Natural killer cell (primary cell): ENCODE measurements around the gene NANOS3. TPM values are rescaled to one million over a fixed set of nuclear protein-coding genes. Genes with fewer than 3 reads are reported as not detected.

Experiments used
- ATAC-seq, 3 donors: fragments of 150-1000 bp in 2 of 3; fragments of 200-7000 bp in 1 of 3; cut with Tn5 transposase; 1 replicate in 1 of 3; 2 replicates in 2 of 3; pipeline ENCODE4 v1.10.0; 2021; ENCODE audit warnings: mild to moderate bottlenecking in 2 of 3, moderate library complexity in 2 of 3
- DNase-seq, 2 donors: peaks; one replicate each; pipeline versions ENCODE4 v3.0.0 to v3.0.0-alpha.2; 2013 to 2021; ENCODE audit warnings: mixed read lengths in 1 of 2
- H3K27ac ChIP-seq: one replicate; pipeline ENCODE4 v1.5.1; 2013; ENCODE audit warnings: mild to moderate bottlenecking, low read length
- H3K27me3 ChIP-seq: one replicate; pipeline ENCODE4 v1.6.1; 2013; ENCODE audit warnings: low read length; ENCODE audit not compliant: control insufficient read depth, insufficient read depth
- H3K36me3 ChIP-seq: one replicate; pipeline ENCODE4 v1.6.1; 2013; ENCODE audit warnings: low read length; ENCODE audit not compliant: control insufficient read depth, insufficient read depth
- H3K4me1 ChIP-seq: one replicate; pipeline ENCODE4 v1.6.1; 2013; ENCODE audit warnings: low read length; ENCODE audit not compliant: control insufficient read depth, insufficient read depth
- H3K4me3 ChIP-seq: one replicate; pipeline ENCODE4 v1.5.1; 2013; ENCODE audit warnings: low read length
- H3K9me3 ChIP-seq: one replicate; pipeline ENCODE4 v1.6.1; 2013; ENCODE audit warnings: low read length; ENCODE audit not compliant: control insufficient read depth, insufficient read depth
- H3K27ac Mint-ChIP-seq, 2 donors: one replicate each; pipeline ENCODE4 v1.8.0; 2022; ENCODE audit warnings: mild to moderate bottlenecking in 2 of 2, mixed read lengths in 2 of 2, moderate library complexity in 1 of 2
- H3K27me3 Mint-ChIP-seq, 2 donors: one replicate each; pipeline ENCODE4 v1.8.0; 2022; ENCODE audit warnings: low read depth in 2 of 2, mixed read lengths in 2 of 2
- H3K36me3 Mint-ChIP-seq: one replicate; pipeline ENCODE4 v1.8.0; 2022; ENCODE audit warnings: mixed read lengths
- H3K4me1 Mint-ChIP-seq, 2 donors: one replicate each; pipeline ENCODE4 v1.8.0; 2022; ENCODE audit warnings: mixed read lengths in 2 of 2
- H3K4me3 Mint-ChIP-seq: one replicate; pipeline ENCODE4 v1.8.0; 2022; ENCODE audit warnings: mild to moderate bottlenecking, moderate library complexity, mixed read lengths
- H3K9me3 Mint-ChIP-seq, 2 donors: one replicate each; pipeline ENCODE4 v1.8.0; 2022; ENCODE audit warnings: mixed read lengths in 2 of 2
- CTCF ChIP-seq: fragments of 200-600 bp; IDR thresholded peaks from one replicate; pipeline ENCODE4 v1.8.0; 2022; ENCODE audit warnings: antibody characterized with exemption
- WGBS: methylation state at CpG from one replicate; pipeline ENCODE4 v1.1.7; 2013; ENCODE audit warnings: missing lambda C conversion rate; ENCODE audit not compliant: insufficient coverage; 5-methylcytosine and 5-hydroxymethylcytosine counted together
- intact Hi-C: fragments of 100-400 bp; cut with micrococcal nuclease; formaldehyde crosslinking; loops from one replicate; pipeline ENCODE4 v1.14.2; 2022
- total RNA-seq, 4 donors: library from RNA; stranded (reverse); fragments of 120-200 nt in 1 of 4; gene quantifications; one replicate each; pipeline versions ENCODE4 v1.2.3 to v1.2.4, GENCODE V29; 2013 to 2022

The NANOS3 gene
- total RNA-seq, 3 donors from 2014 or later (not counting 1 experiment from before 2014, with no cell fraction given) = 2.6 to 6.3 (median 3.0) TPM

- H3K4me3 Mint-ChIP-seq = peak overlapping the region; percentile 87
- WGBS = 1% methylated on average over 10 of the region's 13 CpGs
- H3K36me3 Mint-ChIP-seq = no peaks in the 10 kb centered on the region
- DNase-seq (peak in 1 of 2 donors; percentile 53), ATAC-seq (peak in 2 of 3 donors; percentile 6 to 10)
- H3K4me1 Mint-ChIP-seq = peaks cover 13 to 15% of the 10 kb centered on the region in 2 donors
- Histone ChIP-seq H3K4me3 (peak overlapping the region; percentile 79), H3K9me3 (no peaks in the 10 kb centered on the region), H3K27ac (peak overlapping the region; percentile 51), H3K36me3 (peaks cover 2% of the 10 kb centered on the region), H3K4me1 (peaks cover 23% of the 10 kb centered on the region), H3K27me3 (no peaks in the 10 kb centered on the region)
- H3K9me3 Mint-ChIP-seq = no peaks in the 10 kb centered on the region
- intact Hi-C loops = loop anchor here (2.0 kb wide), 1 partner anchor 46 kb away; the partner anchor contains the start of gene DCAF15
- TF ChIP-seq CTCF = no peak
- H3K27ac Mint-ChIP-seq = peak overlapping the region; percentile 41 to 95
- H3K27me3 Mint-ChIP-seq = no peaks in the 10 kb centered on the region
Measured at GRCh38 chr19:13906521-13906904, 29.6 kb downstream of the NANOS3 start.

- Histone ChIP-seq H3K27me3 (no peaks in the 10 kb centered on the region), H3K4me3 (peak overlapping the region; percentile 79), H3K27ac (no peak overlapping the region), H3K9me3 (no peaks in the 10 kb centered on the region), H3K36me3 (peaks cover 2% of the 10 kb centered on the region), H3K4me1 (peaks cover 23% of the 10 kb centered on the region)
- Mint-ChIP-seq H3K27ac (peak overlapping the region; percentile 41 to 95), H3K36me3 (no peaks in the 10 kb centered on the region), H3K9me3 (no peaks in the 10 kb centered on the region), H3K4me1 (peaks cover 13 to 15% of the 10 kb centered on the region in 2 donors), H3K27me3 (no peaks in the 10 kb centered on the region), H3K4me3 (peak overlapping the region; percentile 87)
- ATAC-seq (no peak), DNase-seq (no peak)
- intact Hi-C loops = loop anchor here (2.0 kb wide), 1 partner anchor 46 kb away; the partner anchor contains the start of gene DCAF15
- no peak for TF ChIP-seq CTCF
- 97% methylated on average over 5 of the region's 5 CpGs for WGBS
Measured at GRCh38 chr19:13906910-13907309, 30.0 kb downstream of the NANOS3 start.

- H3K9me3 Mint-ChIP-seq = no peaks in the 10 kb centered on the region
- H3K27ac ChIP-seq = no peak overlapping the region
- H3K36me3 Mint-ChIP-seq = no peaks in the 10 kb centered on the region
- TF ChIP-seq CTCF = no peak
- WGBS = 96% methylated on average over 8 of the region's 8 CpGs
- H3K4me1 ChIP-seq = peaks cover 18% of the 10 kb centered on the region
- H3K4me1 Mint-ChIP-seq = peaks cover 13 to 15% of the 10 kb centered on the region in 2 donors
- ATAC-seq = no peak
- peaks cover 15% of the 10 kb centered on the region for H3K36me3 ChIP-seq
- no peak for DNase-seq
- intact Hi-C loops = no loop called here
- no peaks in the 10 kb centered on the region for H3K9me3 ChIP-seq
- H3K4me3 Mint-ChIP-seq = no peak overlapping the region
- no peak overlapping the region for H3K4me3 ChIP-seq
- no peaks in the 10 kb centered on the region for H3K27me3 ChIP-seq
- H3K27me3 Mint-ChIP-seq = no peaks in the 10 kb centered on the region
- H3K27ac Mint-ChIP-seq = no peak overlapping the region
Measured at GRCh38 chr19:13908674-13909073, 31.7 kb downstream of the NANOS3 start.

DNA sequence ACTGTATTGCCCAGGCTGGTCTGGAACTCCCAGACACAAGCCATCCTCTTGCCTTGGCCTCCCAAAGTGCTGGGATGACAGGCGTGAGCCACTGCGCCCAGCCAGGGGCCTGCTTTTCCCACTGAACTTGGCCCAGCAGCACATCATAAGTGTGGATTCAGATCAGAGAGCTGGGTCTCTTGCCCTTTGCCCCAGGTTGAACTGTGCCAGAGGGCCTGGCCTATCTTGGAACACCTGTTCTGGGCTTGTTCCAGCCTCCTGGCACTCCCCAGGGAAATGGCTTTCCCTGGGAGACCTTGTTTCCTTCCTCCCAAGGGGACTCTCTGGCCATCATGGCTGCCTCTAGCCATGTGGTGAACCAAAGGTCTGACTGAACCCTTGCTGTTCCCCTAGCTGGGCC is 32.5 kb downstream of the NANOS3 start:
- Histone ChIP-seq H3K27me3 (no peaks in the 10 kb centered on the region), H3K36me3 (peaks cover 15% of the 10 kb centered on the region), H3K27ac (no peak overlapping the region), H3K4me1 (peaks cover 17% of the 10 kb centered on the region), H3K9me3 (no peaks in the 10 kb centered on the region), H3K4me3 (no peak overlapping the region)
- peaks cover 13 to 15% of the 10 kb centered on the region in 2 donors for H3K4me1 Mint-ChIP-seq
- WGBS = 100% methylated on average over 2 of the region's 2 CpGs
- H3K27ac Mint-ChIP-seq = no peak overlapping the region
- intact Hi-C loops = no loop called here
- no peaks in the 10 kb centered on the region for H3K36me3 Mint-ChIP-seq
- no peaks in the 10 kb centered on the region for H3K9me3 Mint-ChIP-seq
- H3K4me3 Mint-ChIP-seq = no peak overlapping the region
- ATAC-seq (no peak), DNase-seq (no peak)
- no peaks in the 10 kb centered on the region for H3K27me3 Mint-ChIP-seq
- TF ChIP-seq CTCF = no peak
